Astrocyte (in vitro differentiated cells and primary cell): Measurements from ENCODE around the gene NRG3. TPM values are rescaled to one million over a fixed set of nuclear protein-coding genes. Genes with fewer than 3 reads are reported as not detected.

Experiments
- DNase-seq: peaks from one replicate; pipeline ENCODE4 v3.0.0-alpha.2; 2010; ENCODE audit warnings: low read depth
- FAIRE-seq: peaks from 2 replicates; lab custom pipeline; 2011; peaks lifted over from hg19 to GRCh38; lab: Jason Lieb, UNC
- H2AFZ ChIP-seq: 2 replicates; pipeline ENCODE4 v1.6.0; 2012; ENCODE audit warnings: low read depth, low read length, inconsistent platforms
- H3K27ac ChIP-seq: 2 replicates; pipeline ENCODE4 v1.5.1; 2011; ENCODE audit warnings: low read depth, low read length, inconsistent platforms
- H3K27me3 ChIP-seq: 2 replicates; pipeline ENCODE4 v1.6.0; 2011; ENCODE audit warnings: low read length, inconsistent platforms; ENCODE audit not compliant: insufficient read depth
- H3K36me3 ChIP-seq: 2 replicates; pipeline ENCODE4 v1.5.1; 2011; ENCODE audit warnings: low read length, inconsistent platforms; ENCODE audit not compliant: insufficient read depth
- H3K4me1 ChIP-seq: 2 replicates; pipeline ENCODE4 v1.5.1; 2011; ENCODE audit warnings: low read length, inconsistent platforms; ENCODE audit not compliant: insufficient read depth
- H3K4me2 ChIP-seq: 2 replicates; pipeline ENCODE4 v1.6.0; 2012; ENCODE audit warnings: low read length, inconsistent platforms
- H3K4me3 ChIP-seq: 2 replicates; pipeline ENCODE4 v1.5.1; 2011; ENCODE audit warnings: low read depth, mild to moderate bottlenecking, low read length, inconsistent platforms; ENCODE audit not compliant: insufficient read depth
- H3K79me2 ChIP-seq: 2 replicates; pipeline ENCODE4 v1.6.0; 2012; ENCODE audit warnings: mild to moderate bottlenecking, low read length, inconsistent platforms; ENCODE audit not compliant: insufficient read depth
- H3K9ac ChIP-seq: 2 replicates; pipeline ENCODE4 v1.6.0; 2012; ENCODE audit warnings: mild to moderate bottlenecking, low read length, inconsistent platforms
- H3K9me3 ChIP-seq: 2 replicates; pipeline ENCODE4 v1.5.1; 2012; ENCODE audit warnings: low read depth, mild to moderate bottlenecking, low read length, inconsistent platforms; ENCODE audit not compliant: insufficient read depth
- H4K20me1 ChIP-seq: 2 replicates; pipeline ENCODE4 v1.6.0; 2012; ENCODE audit warnings: low read length, inconsistent platforms; ENCODE audit not compliant: insufficient read depth
- H3K27ac Mint-ChIP-seq: one replicate; pipeline ENCODE4 v1.8.0; 2021; ENCODE audit warnings: mild to moderate bottlenecking, mixed read lengths; ENCODE audit not compliant: unreplicated experiment
- H3K27me3 Mint-ChIP-seq: one replicate; pipeline ENCODE4 v1.8.0; 2021; ENCODE audit warnings: low read depth, mixed read lengths; ENCODE audit not compliant: unreplicated experiment
- H3K36me3 Mint-ChIP-seq: one replicate; pipeline ENCODE4 v1.8.0; 2021; ENCODE audit warnings: low read depth, mixed read lengths; ENCODE audit not compliant: unreplicated experiment
- H3K4me1 Mint-ChIP-seq: one replicate; pipeline ENCODE4 v1.8.0; 2021; ENCODE audit warnings: low read depth, mixed read lengths; ENCODE audit not compliant: unreplicated experiment
- H3K4me3 Mint-ChIP-seq: one replicate; pipeline ENCODE4 v1.8.0; 2021; ENCODE audit warnings: mild to moderate bottlenecking, moderate library complexity, mixed read lengths; ENCODE audit not compliant: unreplicated experiment
- H3K9me3 Mint-ChIP-seq: one replicate; pipeline ENCODE4 v1.8.0; 2021; ENCODE audit warnings: mild to moderate bottlenecking, mixed read lengths; ENCODE audit not compliant: unreplicated experiment
- CTCF ChIP-seq: IDR thresholded peaks from 2 replicates; pipeline ENCODE4 v1.5.1; 2011; ENCODE audit warnings: low read depth, mild to moderate bottlenecking, inconsistent platforms, low read length, moderate library complexity; ENCODE audit not compliant: insufficient read depth
- EZH2 ChIP-seq: IDR thresholded peaks from 2 replicates; pipeline ENCODE4 v1.6.1; 2012; ENCODE audit warnings: mild to moderate bottlenecking, low read length, inconsistent platforms; ENCODE audit not compliant: insufficient read depth
- total RNA-seq: library from RNA; stranded (reverse); gene quantifications from 2 replicates; pipeline ENCODE4 v1.2.1, GENCODE V29; 2021

The NRG3 gene
- total RNA-seq, 1 donor from 2014 or later = 2.1 TPM

- H3K9me3 Mint-ChIP-seq = no peaks in the 10 kb centered on the region
- peaks cover 3% of the 10 kb centered on the region for H3K4me1 Mint-ChIP-seq
- no peak for TF ChIP-seq EZH2
- TF ChIP-seq CTCF = no peak
- no peak overlapping the region for H3K9ac ChIP-seq
- H3K27me3 ChIP-seq = no peaks in the 10 kb centered on the region
- no peaks in the 10 kb centered on the region for H4K20me1 ChIP-seq
- no peak overlapping the region for H3K4me3 ChIP-seq
- H3K9me3 ChIP-seq = no peaks in the 10 kb centered on the region
- H3K36me3 ChIP-seq = no peaks in the 10 kb centered on the region
- H3K4me2 ChIP-seq = no peak overlapping the region
- H3K27me3 Mint-ChIP-seq = peaks cover 2% of the 10 kb centered on the region
- no peak overlapping the region for H3K27ac Mint-ChIP-seq
- H3K4me1 ChIP-seq = no peaks in the 10 kb centered on the region
- no peaks in the 10 kb centered on the region for H3K36me3 Mint-ChIP-seq
- no peak for FAIRE-seq
- H3K27ac ChIP-seq = no peak overlapping the region
- no peak for DNase-seq
- H3K79me2 ChIP-seq = no peaks in the 10 kb centered on the region
- no peak overlapping the region for H3K4me3 Mint-ChIP-seq
- no peak overlapping the region for H2AFZ ChIP-seq
Measured at GRCh38 chr10:82576093-82576492, 701.1 kb downstream of the NRG3 start.

- Mint-ChIP-seq H3K36me3 (no peaks in the 10 kb centered on the region), H3K4me3 (no peak overlapping the region), H3K27ac (no peak overlapping the region), H3K4me1 (no peaks in the 10 kb centered on the region), H3K27me3 (no peaks in the 10 kb centered on the region), H3K9me3 (no peaks in the 10 kb centered on the region)
- no peak overlapping the region for H3K4me2 ChIP-seq
- TF ChIP-seq EZH2 (no peak), CTCF (no peak)
- no peak overlapping the region for H3K9ac ChIP-seq
- H3K4me3 ChIP-seq = no peak overlapping the region
- no peaks in the 10 kb centered on the region for H3K27me3 ChIP-seq
- DNase-seq (no peak), FAIRE-seq (no peak)
- no peak overlapping the region for H2AFZ ChIP-seq
- H3K9me3 ChIP-seq = no peaks in the 10 kb centered on the region
- no peaks in the 10 kb centered on the region for H3K4me1 ChIP-seq
- H4K20me1 ChIP-seq = no peaks in the 10 kb centered on the region
- H3K79me2 ChIP-seq = no peaks in the 10 kb centered on the region
- no peak overlapping the region for H3K27ac ChIP-seq
- H3K36me3 ChIP-seq = no peaks in the 10 kb centered on the region
Measured at GRCh38 chr10:82581940-82582339, 706.9 kb downstream of the NRG3 start.

GRCh38 chr10:82591421-82591820 is 716.4 kb downstream of the NRG3 start:
- Histone ChIP-seq H3K36me3 (no peaks in the 10 kb centered on the region), H3K9ac (no peak overlapping the region), H2AFZ (no peak overlapping the region), H4K20me1 (no peaks in the 10 kb centered on the region), H3K9me3 (no peaks in the 10 kb centered on the region), H3K4me2 (no peak overlapping the region), H3K27ac (no peak overlapping the region), H3K27me3 (no peaks in the 10 kb centered on the region), H3K4me3 (no peak overlapping the region), H3K79me2 (no peaks in the 10 kb centered on the region), H3K4me1 (no peaks in the 10 kb centered on the region)
- TF ChIP-seq EZH2 = no peak
- no peak for TF ChIP-seq CTCF
- no peak overlapping the region for H3K27ac Mint-ChIP-seq
- FAIRE-seq (no peak), DNase-seq (no peak)
- no peak overlapping the region for H3K4me3 Mint-ChIP-seq
- no peaks in the 10 kb centered on the region for H3K9me3 Mint-ChIP-seq
- no peaks in the 10 kb centered on the region for H3K36me3 Mint-ChIP-seq
- H3K4me1 Mint-ChIP-seq = no peaks in the 10 kb centered on the region
- H3K27me3 Mint-ChIP-seq = no peaks in the 10 kb centered on the region
